HG03196 (cell line): ENCODE data around the gene CLCN4.

Experiments used
- ATAC-seq: cut with Tn5 transposase; IDR thresholded peaks from one replicate; pipeline ENCODE4 v1.9.1; 2021; ENCODE audit not compliant: unreplicated experiment

Gene CLCN4

DNA sequence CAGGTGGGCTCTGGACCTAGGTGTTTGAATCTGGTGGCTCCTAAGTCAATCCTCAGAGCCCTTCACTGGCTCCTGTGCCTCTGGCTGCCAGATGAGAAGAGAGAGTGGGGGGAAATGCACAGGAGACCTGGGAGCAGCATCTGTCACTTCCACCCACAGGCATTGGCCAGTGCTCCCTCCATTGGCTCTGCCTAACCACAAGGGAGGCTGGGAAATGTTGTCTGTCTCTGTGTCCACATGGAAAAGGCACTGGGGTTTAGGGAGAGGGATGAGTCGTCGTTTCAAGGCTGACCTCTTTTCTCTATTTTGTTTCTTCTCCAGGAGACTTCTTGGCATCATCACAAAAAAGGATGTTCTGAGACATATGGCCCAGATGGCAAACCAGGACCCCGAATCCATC, 76.4 kb downstream of the CLCN4 start:
- no peak for ATAC-seq

DNA sequence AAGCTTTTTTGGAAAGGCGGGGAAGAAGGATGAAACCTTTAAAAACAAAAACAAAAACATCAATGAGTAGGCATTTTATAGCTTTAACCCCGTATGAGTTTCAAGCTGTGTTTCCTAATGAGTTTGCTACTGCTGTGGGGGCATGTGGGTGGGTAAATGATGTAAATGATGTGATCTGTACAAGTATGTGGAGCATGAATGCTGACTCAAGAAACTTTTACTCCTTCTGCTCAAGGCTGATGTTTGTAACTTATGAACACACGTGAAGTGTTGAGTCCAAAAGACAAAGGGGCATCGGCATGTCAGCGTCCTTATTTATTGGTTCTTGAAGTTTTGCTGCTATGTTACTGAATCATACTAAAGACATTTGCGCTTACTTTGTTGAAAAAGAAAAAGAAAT, 76.9 kb downstream of the CLCN4 start:
- no peak for ATAC-seq

DNA sequence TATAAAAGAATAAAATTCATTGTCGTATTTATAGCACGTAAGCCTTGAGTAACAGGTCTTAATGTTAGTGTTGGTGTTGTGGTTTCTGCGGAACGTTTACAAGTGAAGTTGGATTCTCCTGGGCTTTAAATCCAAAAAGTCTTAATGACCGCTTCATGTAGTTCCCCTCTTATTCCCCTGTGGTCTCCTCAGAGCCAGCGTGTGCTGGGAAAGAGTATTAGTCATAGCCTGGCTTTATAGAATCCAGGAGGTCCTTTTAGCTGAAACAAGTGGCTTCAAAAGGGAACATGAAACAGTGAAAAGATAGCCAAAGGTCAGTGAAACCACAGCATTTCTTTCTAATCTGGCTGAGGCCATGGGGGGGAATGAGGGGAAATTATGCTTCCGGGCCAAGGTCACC, 79.1 kb downstream of the CLCN4 start:
- no peak for ATAC-seq

DNA sequence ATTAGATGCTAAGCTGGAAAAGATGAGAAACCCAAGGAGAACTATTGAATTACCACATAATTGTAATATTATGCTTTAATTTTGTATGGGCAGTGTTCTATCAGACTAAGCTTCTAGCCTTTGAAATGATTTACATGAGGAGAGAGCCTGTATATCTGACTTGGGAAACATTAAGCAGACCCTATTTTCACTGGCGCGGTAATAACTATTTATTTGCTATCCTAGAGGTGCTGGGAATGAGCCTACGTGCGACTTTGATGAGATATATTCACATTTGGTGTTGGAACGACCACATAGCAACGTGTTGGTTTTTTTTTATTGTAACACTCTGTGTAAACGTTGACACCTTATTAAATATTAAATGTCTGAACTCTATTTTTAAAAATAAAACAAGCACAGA, 80.5 kb downstream of the CLCN4 start:
- ATAC-seq, result no peak

DNA sequence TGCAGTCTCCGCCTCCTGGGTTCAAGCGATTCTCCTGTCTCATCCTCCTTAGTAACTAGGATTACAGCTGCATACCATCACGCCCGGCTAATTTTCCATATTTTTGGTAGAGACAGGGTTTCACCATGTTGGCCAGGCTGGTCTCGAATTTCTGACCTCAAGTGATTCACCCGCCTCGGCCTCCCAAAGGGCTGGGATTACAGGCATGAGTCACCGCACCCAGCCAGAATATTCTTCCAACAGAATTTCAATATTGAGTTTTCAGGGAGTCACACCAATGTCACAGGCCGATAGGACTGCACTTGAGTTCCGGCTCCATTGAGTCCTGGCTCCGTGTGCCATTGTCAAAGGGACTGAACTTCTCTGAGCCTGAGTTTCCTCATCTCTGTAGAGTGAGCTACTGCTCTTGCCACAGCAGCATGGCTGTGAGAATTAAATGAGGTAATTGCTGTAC, 82.9 kb downstream of the CLCN4 start:
- ATAC-seq, result no peak

DNA sequence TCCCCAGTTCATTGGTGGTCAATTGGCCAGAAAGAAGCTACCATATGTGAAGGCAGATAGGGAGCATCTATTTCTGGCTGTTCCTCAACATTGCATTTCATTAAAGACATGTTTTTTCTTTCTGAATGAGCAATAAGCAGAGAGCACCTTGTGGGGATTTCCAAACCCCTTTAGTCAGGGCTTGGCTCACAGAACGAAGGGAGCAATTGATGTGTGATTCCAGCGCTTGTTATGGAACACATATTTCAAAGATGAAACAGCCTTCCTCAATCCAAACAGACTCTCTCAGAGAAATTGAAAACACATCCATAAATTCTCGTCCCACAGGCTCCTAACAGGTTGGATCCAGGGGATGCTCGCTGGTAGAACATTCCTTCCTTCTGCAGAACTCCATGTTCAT, 84.1 kb downstream of the CLCN4 start:
- ATAC-seq, result no peak

DNA sequence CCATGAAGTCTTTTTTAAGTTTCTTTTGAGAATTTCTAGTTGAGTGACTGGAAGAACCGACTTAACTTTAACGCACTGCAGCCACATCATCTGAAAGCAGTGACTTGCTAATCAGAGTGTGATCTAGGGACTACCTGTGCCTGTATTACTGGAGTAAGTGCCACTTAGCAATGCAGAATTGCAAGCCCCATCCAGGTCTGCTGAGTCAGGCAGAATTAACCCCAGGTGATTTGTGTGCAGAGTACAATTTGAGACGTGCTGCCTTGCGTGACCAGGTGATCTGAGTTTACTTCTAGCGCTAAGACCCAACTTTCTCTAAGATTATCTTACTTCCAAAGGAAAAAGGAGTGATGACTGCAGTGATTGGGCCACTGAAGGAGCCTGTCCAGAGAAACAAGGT, 85.3 kb downstream of the CLCN4 start:
- ATAC-seq, result no peak

DNA sequence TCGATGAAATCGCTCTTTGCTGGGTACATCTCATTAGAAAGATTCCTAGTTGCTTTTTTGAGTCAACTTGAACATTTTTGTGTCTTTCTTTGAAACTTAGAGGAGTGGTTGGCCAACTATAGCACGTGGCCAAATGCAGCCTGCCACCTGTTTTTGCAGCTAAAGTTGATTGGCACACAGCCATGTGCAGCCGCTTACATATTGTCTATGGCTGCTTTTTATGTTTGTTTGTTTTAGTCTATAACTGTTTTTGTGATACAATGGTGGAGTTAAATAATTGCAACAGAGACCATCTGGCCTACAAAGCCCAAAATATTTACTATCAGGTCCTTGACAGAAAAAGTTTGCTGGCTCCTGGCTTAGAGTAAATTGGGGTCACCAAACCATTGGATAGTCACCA, 86.3 kb downstream of the CLCN4 start:
- ATAC-seq, result no peak

DNA sequence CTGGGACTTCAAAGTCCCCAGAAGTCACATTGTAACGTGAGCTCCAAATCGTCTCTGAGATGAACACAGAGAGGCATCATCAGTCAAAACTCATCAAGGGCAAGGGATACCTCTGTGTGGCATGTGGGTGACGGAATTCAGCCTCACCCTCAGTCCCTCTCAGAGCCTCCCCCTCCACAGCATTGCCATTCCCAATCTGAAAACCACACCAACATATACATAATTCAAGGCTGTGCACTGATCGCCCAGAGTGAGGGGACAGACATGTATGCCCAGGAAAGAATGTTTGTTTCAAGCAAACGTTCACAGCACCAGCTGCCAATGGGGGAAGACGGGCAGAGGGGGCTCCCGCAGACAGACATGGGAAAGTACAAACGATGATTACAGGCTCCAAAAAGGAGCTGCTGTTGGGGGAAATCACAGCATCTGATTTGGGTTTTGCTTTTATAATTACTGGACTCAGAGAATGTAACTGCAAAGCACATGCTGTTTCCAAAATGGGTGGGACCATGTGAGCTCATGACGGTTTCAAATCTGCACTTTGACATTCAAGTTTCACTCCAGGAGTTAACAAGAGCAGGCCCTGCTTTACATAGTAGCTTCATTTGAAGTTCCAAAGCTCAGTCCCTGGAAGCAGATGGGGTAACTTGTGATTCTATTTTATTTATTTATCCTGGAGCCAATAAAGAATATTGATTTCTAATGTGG, 88.3 kb downstream of the CLCN4 start:
- ATAC-seq, result no peak

DNA sequence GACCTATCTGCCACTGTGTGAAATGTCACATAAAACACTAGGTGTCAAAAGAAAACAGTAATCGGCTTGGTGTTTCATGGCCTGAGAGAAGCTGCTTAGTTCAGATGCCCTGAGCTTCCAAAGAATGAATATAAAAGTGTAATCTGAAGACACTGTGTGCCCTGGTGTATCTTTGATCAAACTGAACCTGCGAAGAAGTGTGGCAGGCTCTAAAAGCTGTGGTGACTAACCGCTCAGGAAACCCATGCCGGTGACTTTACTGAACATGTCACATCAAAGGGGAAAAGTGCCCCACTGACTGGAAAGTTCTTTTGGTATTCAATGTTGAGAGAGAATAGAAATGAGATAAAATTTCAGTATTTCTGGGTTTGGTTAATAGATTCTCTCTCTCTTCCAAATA, 89.1 kb downstream of the CLCN4 start:
- no peak for ATAC-seq

DNA sequence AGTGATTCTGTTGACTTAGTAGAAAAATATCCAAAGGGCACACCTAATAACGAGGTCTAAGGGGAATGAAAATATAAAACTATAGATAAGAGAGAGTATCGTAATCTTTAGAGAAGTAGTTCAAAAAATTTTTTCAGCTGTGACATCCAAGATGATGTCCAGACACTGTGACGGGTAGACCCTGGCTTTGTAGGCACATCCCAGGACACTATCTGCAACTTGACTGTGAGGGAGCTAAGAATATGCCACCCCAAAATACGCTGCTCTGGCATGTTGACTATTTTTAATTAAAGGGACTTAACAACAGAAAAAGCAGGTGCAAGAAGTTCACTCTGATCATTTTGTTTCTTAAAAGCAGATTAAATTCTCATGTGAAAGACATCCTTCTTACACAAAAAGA, 89.5 kb downstream of the CLCN4 start:
- ATAC-seq, result no peak

DNA sequence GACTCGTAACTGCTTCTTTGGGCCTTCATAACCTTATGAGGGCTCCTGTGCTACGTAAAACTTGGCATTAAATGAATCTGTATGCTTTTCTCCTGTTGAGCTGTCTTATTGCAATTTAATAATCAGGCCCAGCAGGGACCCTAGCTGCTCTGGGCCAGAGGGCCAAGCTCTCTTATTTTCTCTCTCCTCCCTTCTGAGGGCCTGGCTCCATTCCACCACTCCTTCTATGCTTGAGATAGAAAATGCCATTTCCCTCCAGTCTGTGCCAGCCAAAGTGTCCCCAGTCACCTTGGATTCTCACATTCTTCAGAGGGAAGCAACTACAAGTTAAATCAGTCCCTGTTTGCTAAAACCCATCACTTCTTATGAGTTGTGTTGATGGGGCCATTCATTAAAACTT, 90.1 kb downstream of the CLCN4 start:
- no peak for ATAC-seq

DNA sequence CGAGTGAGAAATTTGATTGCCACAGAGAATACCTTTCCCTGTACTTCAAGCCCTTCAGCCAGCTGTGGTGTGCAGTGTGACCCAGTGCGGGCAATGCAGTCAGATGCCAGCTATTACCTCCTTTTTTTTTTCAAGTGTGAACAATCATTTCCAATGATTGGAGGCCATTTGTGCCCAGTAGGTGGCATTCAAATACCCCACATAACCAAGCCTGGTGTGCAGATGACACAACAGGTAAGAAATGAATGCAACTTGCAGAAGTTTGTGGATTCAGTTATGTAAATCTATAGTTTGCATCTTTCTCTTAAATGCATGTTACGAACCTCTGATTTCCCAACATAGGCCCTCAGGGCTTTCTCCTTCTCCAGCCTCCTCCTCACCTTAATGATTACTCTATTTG, 98.0 kb downstream of the CLCN4 start:
- ATAC-seq, result no peak

DNA sequence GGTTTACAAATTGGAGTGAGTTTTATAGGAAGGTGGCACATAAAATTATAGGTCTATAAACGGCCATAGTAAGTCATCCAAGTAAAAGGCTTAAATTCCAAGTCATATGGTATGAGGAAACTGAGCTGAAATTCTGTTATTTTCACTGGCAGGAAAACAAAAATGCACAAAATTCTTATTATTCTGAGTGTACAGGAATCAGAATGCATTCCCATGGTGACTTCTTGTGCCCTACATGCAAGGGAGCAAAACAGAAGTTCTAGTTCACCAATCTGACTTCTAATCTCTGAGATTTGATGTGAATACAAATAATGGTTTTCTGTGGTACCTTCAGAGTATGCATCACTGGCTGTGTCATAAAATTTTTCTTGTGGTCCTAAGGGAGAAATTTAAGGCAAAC, 102.9 kb downstream of the CLCN4 start:
- no peak for ATAC-seq

DNA sequence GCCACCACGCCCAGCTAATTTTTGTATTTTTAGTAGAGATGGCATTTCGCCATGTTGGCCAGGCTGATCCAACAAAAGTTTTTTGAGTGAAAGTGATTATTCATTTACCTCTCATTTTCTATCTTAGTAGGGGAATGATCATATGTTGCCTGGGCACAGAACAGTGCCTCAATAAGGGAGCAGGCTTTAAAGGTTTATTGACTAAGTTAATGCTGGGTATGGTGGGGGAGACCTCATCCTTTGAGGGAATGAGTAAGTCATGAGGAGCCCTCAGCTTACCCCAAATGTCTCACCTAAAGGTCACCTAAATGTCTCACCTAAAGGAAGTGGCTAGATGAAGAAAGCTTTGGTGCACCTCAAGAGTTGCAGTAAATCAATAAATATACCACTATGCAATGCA, 109.0 kb downstream of the CLCN4 start:
- no peak for ATAC-seq

DNA sequence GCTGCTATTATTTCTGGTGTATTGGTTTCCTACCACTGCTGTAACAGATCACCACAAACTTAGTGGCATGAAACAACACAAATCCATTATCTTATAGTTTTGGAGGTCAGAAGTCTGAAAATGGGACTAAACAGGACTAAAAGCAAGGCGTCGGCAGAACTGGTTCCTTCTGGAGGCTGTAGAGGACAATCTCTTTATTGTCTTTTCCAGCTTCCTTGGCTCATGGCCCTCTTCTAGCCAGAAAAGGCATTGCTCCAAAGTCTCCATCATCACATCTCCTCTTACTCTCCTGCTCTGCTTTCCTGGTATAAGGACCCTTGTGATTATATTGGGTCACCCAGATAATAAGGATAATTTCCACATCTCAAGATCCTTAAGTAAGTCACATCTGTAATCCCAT, 121.9 kb downstream of the CLCN4 start:
- ATAC-seq, result no peak

DNA sequence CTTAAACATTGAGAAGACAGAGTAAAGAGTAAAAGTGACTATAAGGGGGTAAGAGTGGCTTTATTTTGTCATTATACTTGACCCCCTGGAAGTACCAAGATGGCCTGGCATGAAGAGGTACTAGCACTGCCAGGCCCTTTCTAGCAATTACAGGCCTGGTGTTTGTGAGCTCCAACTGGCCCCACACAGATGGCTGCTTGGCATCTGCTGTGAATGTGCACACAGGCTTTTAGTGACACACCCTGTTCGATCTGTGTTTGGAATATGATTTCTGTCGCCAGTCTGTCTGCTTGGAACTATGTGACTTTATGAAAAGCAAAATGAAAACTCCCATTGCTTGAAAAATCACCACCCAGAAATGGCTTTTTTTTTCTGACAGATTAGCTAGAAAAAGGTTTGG, 123.3 kb downstream of the CLCN4 start:
- no peak for ATAC-seq

DNA sequence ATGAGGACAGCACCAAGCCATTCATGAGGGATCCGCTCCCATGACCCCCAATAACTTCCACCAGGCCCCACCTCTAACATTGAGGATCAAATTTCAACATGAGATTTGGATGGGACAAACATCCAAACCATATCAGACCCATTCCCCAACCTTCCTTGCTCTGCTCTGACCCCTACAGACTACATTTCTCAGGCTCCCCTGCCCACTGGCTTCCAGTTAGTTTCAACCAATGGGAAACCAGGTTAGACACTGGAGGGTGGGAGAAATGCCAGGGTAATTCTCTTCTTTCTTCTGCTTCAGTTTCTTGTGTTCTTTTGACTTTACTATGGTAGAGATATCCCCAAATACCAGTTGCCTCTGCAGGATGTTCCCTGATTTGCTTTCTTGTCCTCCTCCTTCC, 125.7 kb downstream of the CLCN4 start:
- ATAC-seq, result no peak

DNA sequence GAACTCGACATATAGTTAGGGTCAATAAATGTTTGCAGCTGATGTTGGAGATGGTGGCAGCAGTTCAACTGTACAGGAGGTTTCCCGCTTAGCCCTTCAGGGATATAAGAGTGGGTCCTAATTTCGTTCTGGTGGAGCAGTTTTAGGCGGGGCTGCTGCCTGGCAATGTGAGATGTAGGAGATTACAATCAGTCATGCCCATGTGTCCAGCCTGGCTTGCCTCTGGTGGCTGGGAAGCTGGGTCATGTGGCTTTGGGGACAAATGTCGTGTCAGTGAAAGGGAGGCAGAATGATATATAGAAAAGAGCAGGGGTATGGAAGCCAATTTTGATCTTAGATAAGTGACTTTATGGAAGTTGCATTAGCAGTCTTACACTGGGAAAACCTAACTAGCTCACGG, 129.4 kb downstream of the CLCN4 start:
- ATAC-seq, result no peak
